Right ventricle myocardium inferior (tissue), 1 donor: ENCODE results near the gene ZNF768. TPM values are rescaled to one million over a fixed set of nuclear protein-coding genes. Genes with fewer than 3 reads are reported as not detected.
A peak's percentile ranks its signal among the peaks of the same experiment; 100 is the strongest.
"Not testable (repeated sequence)": the region's sequence is repeated elsewhere in the genome, so short reads cannot be mapped to it uniquely, and the experiment has no call there.

Source experiments
- ATAC-seq: fragments of 200-7000 bp; cut with Tn5 transposase; one replicate; pipeline ENCODE4 v1.9.1; 2020; ENCODE audit warnings: mild to moderate bottlenecking, moderate library complexity
- DNase-seq: peaks from one replicate; pipeline ENCODE4 v3.0.0; 2021; ENCODE audit errors: missing footprints
- intact Hi-C: fragments of 100-400 bp; cut with DNase I; formaldehyde crosslinking; loops from one replicate; pipeline ENCODE4 v1.11.0; 2022
- total RNA-seq: library from RNA; stranded (reverse); fragmentation: NEBNext Ultra II Directional; extraction: Animal tissue kit (Norgen Biotek cat#: 25700); gene quantifications from one replicate; pipeline ENCODE4 v1.2.1, GENCODE V29; 2021
- donor health status: DM: no; HTN: yes; CAD: no; lungs with severe emphysema.

The ZNF768 gene
- total RNA-seq, 1 donor from 2014 or later = 73.8 TPM

- ATAC-seq, DNase-seq, intact Hi-C loops: not testable (repeated sequence)
These were observed 10.1 kb upstream of the ZNF768 start for GRCh38 chr16:30536391-30537024.

GRCh38 chr16:30535777-30536190, 9.4 kb upstream of the ZNF768 start:
- intact Hi-C loops = loop anchor here (1.0 kb wide), 2 partner anchors 23 to 36 kb away; partner anchors contain the start of genes ZNF688 and ZNF764
- ATAC-seq (peak; percentile 66), DNase-seq (peak; percentile 79)

- intact Hi-C loops = loop anchor here (1.0 kb wide), 2 partner anchors 23 to 36 kb away; partner anchors contain the start of genes ZNF688 and ZNF764
These were observed 8.9 kb upstream of the ZNF768 start for GRCh38 chr16:30535106-30535776.

GRCh38 chr16:30534368-30535105, 8.2 kb upstream of the ZNF768 start, which contains the start of gene ZNF747:
TSS of gene ZNF747 (minus strand) at chr16:30534858. CDS start at chr16:30534679, 179 bp downstream.
- ATAC-seq (peak; percentile 90), DNase-seq (peak; percentile 95)
- intact Hi-C loops = loop anchor here (1.0 kb wide), 2 partner anchors 24 to 37 kb away; partner anchors contain the start of genes ZNF688 and ZNF764

More at GRCh38 chr16:30535106-30535776, 8.9 kb upstream of the ZNF768 start:
- ATAC-seq (peak; percentile 0), DNase-seq (no peak)

GRCh38 chr16:30533748-30534367, 7.5 kb upstream of the ZNF768 start:
- no peak for ATAC-seq
- no peak for DNase-seq
- intact Hi-C loops = no loop called here

- DNase-seq = no peak
- intact Hi-C loops = no loop called here
- no peak for ATAC-seq
These were observed 6.8 kb upstream of the ZNF768 start for GRCh38 chr16:30533146-30533522.

GRCh38 chr16:30532285-30533145, 6.1 kb upstream of the ZNF768 start:
- no peak for ATAC-seq
- no peak for DNase-seq
- intact Hi-C loops = no loop called here

GRCh38 chr16:30530163-30531037, 4.0 kb upstream of the ZNF768 start:
- intact Hi-C loops = no loop called here
- ATAC-seq (no peak), DNase-seq (no peak)

GRCh38 chr16:30528799-30529457, 2.6 kb upstream of the ZNF768 start:
- no peak for ATAC-seq
- intact Hi-C loops = loop anchor here (5.0 kb wide), 1 partner anchor 82 kb away; the partner anchor contains the start of gene SEPHS2
- DNase-seq = no peak

- DNase-seq (no peak), ATAC-seq (no peak)
- intact Hi-C loops = loop anchor here (1.0 to 5.0 kb wide), 2 partner anchors 80 to 123 kb away; partner anchors contain the start of genes PRR14 and SEPHS2
These were observed 1.3 kb upstream of the ZNF768 start for GRCh38 chr16:30527635-30528178.

GRCh38 chr16:30526823-30527634, 663 bp upstream of the ZNF768 start:
- ATAC-seq (peak; percentile 94), DNase-seq (peak; percentile 100)
- intact Hi-C loops = loop anchor here (1.0 to 5.0 kb wide), 2 partner anchors 80 to 123 kb away; partner anchors contain the start of genes PRR14 and SEPHS2

GRCh38 chr16:30525844-30526136, 576 bp downstream of the ZNF768 start:
- ATAC-seq (no peak), DNase-seq (no peak)
- intact Hi-C loops = loop anchor here (5.0 kb wide), 1 partner anchor 78 kb away; the partner anchor contains the start of gene SEPHS2

GRCh38 chr16:30524575-30525568, 1.5 kb downstream of the ZNF768 start:
- ATAC-seq = no peak
- DNase-seq = no peak
- intact Hi-C loops = loop anchor here (5.0 kb wide), 1 partner anchor 78 kb away; the partner anchor contains the start of gene SEPHS2
